Loucy (cell line): ENCODE results near the gene TUBB6.

Experiments
- H2AFZ ChIP-seq: fragments of 200-600 bp; sonication (generic); 2 replicates; pipeline ENCODE4 v1.6.0; 2016; ENCODE audit warnings: antibody characterized with exemption, mild to moderate bottlenecking, low read length, moderate library complexity
- H3F3A ChIP-seq: fragments of 200-600 bp; 2 replicates; pipeline ENCODE4 v1.6.0; 2016; ENCODE audit warnings: antibody characterized with exemption, low read depth, mild to moderate bottlenecking
- H3K27me3 ChIP-seq: fragments of 200-600 bp; sonication (generic); 2 replicates; pipeline ENCODE4 v1.6.1; 2014; ENCODE audit warnings: low read length, mild to moderate bottlenecking; ENCODE audit not compliant: insufficient read depth, poor library complexity, severe bottlenecking
- H3K36me3 ChIP-seq: fragments of 200-600 bp; sonication (generic); 2 replicates; pipeline ENCODE4 v1.6.1; 2016; ENCODE audit warnings: low read length; ENCODE audit not compliant: insufficient read depth
- H3K4me1 ChIP-seq: fragments of 200-600 bp; sonication (generic); 2 replicates; pipeline ENCODE4 v1.5.1; 2014; ENCODE audit warnings: low read length, mild to moderate bottlenecking; ENCODE audit not compliant: insufficient read depth, poor library complexity, severe bottlenecking
- H3K4me2 ChIP-seq: fragments of 200-600 bp; sonication (generic); 2 replicates; pipeline ENCODE4 v1.6.0; 2014; ENCODE audit warnings: antibody characterized with exemption, low read length, low read depth, mild to moderate bottlenecking; ENCODE audit not compliant: poor library complexity, severe bottlenecking
- H3K4me3 ChIP-seq: fragments of 200-600 bp; sonication (generic); 2 replicates; pipeline ENCODE4 v1.5.1; 2014; ENCODE audit warnings: low read length, mild to moderate bottlenecking, mixed read lengths; ENCODE audit not compliant: poor library complexity, severe bottlenecking
- H3K79me2 ChIP-seq: fragments of 200-600 bp; sonication (generic); 2 replicates; pipeline ENCODE4 v1.6.1; 2014; ENCODE audit warnings: low read length; ENCODE audit not compliant: insufficient read depth
- H3K9ac ChIP-seq: fragments of 200-600 bp; sonication (generic); 2 replicates; pipeline ENCODE4 v1.6.0; 2014; ENCODE audit warnings: mild to moderate bottlenecking, low read depth, low read length, moderate library complexity; ENCODE audit not compliant: poor library complexity, severe bottlenecking
- H3K9me2 ChIP-seq: fragments of 200-600 bp; sonication (generic); replicated peaks from 2 replicates; pipeline ENCODE4 v1.6.1; 2016; ENCODE audit warnings: low read depth, low read length, mixed read lengths
- H3K9me3 ChIP-seq: fragments of 200-600 bp; sonication (generic); 2 replicates; pipeline ENCODE4 v1.6.1; 2014; ENCODE audit warnings: mild to moderate bottlenecking, antibody characterized with exemption, low read length, low read depth; ENCODE audit not compliant: insufficient read depth
- H4K20me1 ChIP-seq: fragments of 200-600 bp; sonication (generic); 2 replicates; pipeline ENCODE4 v1.6.0; 2014; ENCODE audit warnings: antibody characterized with exemption, low read length, mild to moderate bottlenecking; ENCODE audit not compliant: insufficient read depth, poor library complexity, severe bottlenecking
- CTCF ChIP-seq: fragments of 200-600 bp; sonication (generic); conservative IDR thresholded peaks from 2 replicates; pipeline ENCODE4 v1.5.1; 2014; ENCODE audit warnings: mild to moderate bottlenecking, antibody characterized with exemption, low read length
- EZH2phosphoT487 ChIP-seq: fragments of 200-600 bp; IDR thresholded peaks from 2 replicates; pipeline ENCODE4 v1.6.1; 2018; ENCODE audit warnings: antibody characterized with exemption, mild to moderate bottlenecking, moderate library complexity, borderline replicate concordance

Gene TUBB6

GRCh38 chr18:12333506-12334290, 25.7 kb downstream of the TUBB6 start:
- Histone ChIP-seq H3K9me3 (no peaks in the 10 kb centered on the region), H3K4me2 (no peak overlapping the region), H3K4me3 (no peak overlapping the region), H3F3A (no peaks in the 10 kb centered on the region), H3K9me2 (no peaks in the 10 kb centered on the region), H4K20me1 (no peaks in the 10 kb centered on the region), H3K9ac (no peak overlapping the region), H3K36me3 (peaks cover 38% of the 10 kb centered on the region; the same call in 1 of the 2 replicates), H2AFZ (no peak overlapping the region), H3K79me2 (no peaks in the 10 kb centered on the region), H3K4me1 (no peaks in the 10 kb centered on the region), H3K27me3 (no peaks in the 10 kb centered on the region)
- TF ChIP-seq EZH2phosphoT487 = no peak
- no peak for TF ChIP-seq CTCF

GRCh38 chr18:12334366-12334808, 26.3 kb downstream of the TUBB6 start:
- peaks cover 34% of the 10 kb centered on the region; the same call in 1 of the 2 replicates for H3K36me3 ChIP-seq
- H3K4me2 ChIP-seq = no peak overlapping the region

GRCh38 chr18:12334863-12335262, 26.8 kb downstream of the TUBB6 start:
- no peaks in the 10 kb centered on the region for H3K4me1 ChIP-seq
- H3K9me2 ChIP-seq = no peaks in the 10 kb centered on the region
- H3K79me2 ChIP-seq = no peaks in the 10 kb centered on the region
- no peaks in the 10 kb centered on the region for H4K20me1 ChIP-seq
- no peak overlapping the region for H3K4me3 ChIP-seq
- H3K9ac ChIP-seq = no peak overlapping the region
- H2AFZ ChIP-seq = no peak overlapping the region
- no peaks in the 10 kb centered on the region for H3F3A ChIP-seq
- H3K36me3 ChIP-seq = peaks cover 30% of the 10 kb centered on the region; the same call in 1 of the 2 replicates
- no peaks in the 10 kb centered on the region for H3K9me3 ChIP-seq
- H3K27me3 ChIP-seq = no peaks in the 10 kb centered on the region
- TF ChIP-seq CTCF (no peak), EZH2phosphoT487 (no peak)
- H3K4me2 ChIP-seq = no peak overlapping the region

More at GRCh38 chr18:12334366-12334808, 26.3 kb downstream of the TUBB6 start:
- Histone ChIP-seq H3K4me1 (no peaks in the 10 kb centered on the region), H3K27me3 (no peaks in the 10 kb centered on the region), H3K9me3 (no peaks in the 10 kb centered on the region), H3F3A (no peaks in the 10 kb centered on the region), H2AFZ (no peak overlapping the region), H4K20me1 (no peaks in the 10 kb centered on the region), H3K9ac (no peak overlapping the region), H3K4me3 (no peak overlapping the region), H3K9me2 (no peaks in the 10 kb centered on the region), H3K79me2 (no peaks in the 10 kb centered on the region)
- TF ChIP-seq CTCF (no peak), EZH2phosphoT487 (no peak)
